ENCODE results near the gene MYH3.

DNA sequence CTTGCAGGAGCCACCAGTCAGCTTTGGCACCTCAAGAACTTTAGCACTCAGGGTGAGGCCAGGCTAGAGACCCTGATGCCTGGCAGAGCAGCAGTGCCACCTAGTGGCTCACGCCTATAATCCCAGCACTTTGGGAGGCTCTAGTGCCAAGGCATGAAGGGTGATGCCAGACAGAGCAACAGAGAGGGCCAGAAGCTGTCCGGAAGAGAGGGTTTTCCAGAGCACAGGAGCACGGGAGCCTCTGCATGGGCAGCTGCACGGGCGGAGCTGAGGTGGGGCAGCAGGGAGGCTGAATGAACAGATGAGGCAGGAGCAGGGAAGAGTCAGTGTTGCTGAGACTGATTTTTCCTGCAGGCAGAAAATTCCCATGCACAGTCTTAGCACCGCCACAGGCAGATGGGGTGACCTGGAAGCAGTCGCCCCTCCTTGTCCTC, 38.9 kb downstream of the MYH3 start:
- TF ChIP-seq EZH2phosphoT487 (IDR thresholded peaks at IDR 0.05; ENCODE audit: borderline replicate concordance, low read length) (no peak), CTCF (IDR thresholded peaks at IDR 0.05; ENCODE audit: low read depth, low read length, poor library complexity, severe bottlenecking) (peak; percentile 85)

Data from DOHH2 (cell line).